ENCODE measurements around the gene SFXN3. TPM values are rescaled to one million over a fixed set of nuclear protein-coding genes. Genes with fewer than 3 reads are reported as not detected.

Gene SFXN3
- total and polyA plus RNA-seq, 2 of the 8 experiments (the other 6 are each of a cell fraction or from before 2014, with no cell fraction given) = 2.6 to 2.8 TPM

GRCh38 chr10:101018600-101019439, 12.2 kb upstream of the SFXN3 start:
- peak in 1 of 2 experiments; percentile 97 for DNase-seq (ENCODE audit: low read depth in 1 of 2, low spot score in 2 of 2)
- no peaks in the 10 kb centered on the region for H3K36me3 ChIP-seq (ENCODE audit: control insufficient read depth in 2 of 4, insufficient read depth in 4 of 4, low read length in 3 of 4)
- no peak overlapping the region; the same call in 1 of the 2 replicates for H2BK5ac ChIP-seq (ENCODE audit: low read depth, low read length)
- H3K23me2 ChIP-seq (ENCODE audit: low read depth, low read length) = peaks cover 11% of the 10 kb centered on the region; the same call in 1 of the 2 replicates
- H2BK12ac ChIP-seq (ENCODE audit: low read depth, low read length) = 0 out of 2 replicates have a peak overlapping the region, but pooled peaks have one; percentile 19
- H4K91ac ChIP-seq (replicated peaks; ENCODE audit: insufficient read length, low read length) = no peak overlapping the region
- 0 out of 2 replicates have a peak overlapping the region, but pooled peaks have one; percentile 68 for H4K8ac ChIP-seq (ENCODE audit: extremely low read depth, insufficient read depth, low read length)
- 9% methylated on average over 45 of the region's 45 CpGs; no CpG with 5 or more reads in 1 of the 2 experiments for WGBS, 2 experiments (ENCODE audit: extremely low coverage in 1 of 2, insufficient coverage in 1 of 2, insufficient read length in 1 of 2, insufficient replicate concordance in 2 of 2, low coverage in 1 of 2, low lambda C conversion rate in 2 of 2, missing lambda C conversion rate in 1 of 2)
- peak overlapping the region; percentile 33 to 59 (median 42); a peak in 7 of 8 replicates for H3K4me3 ChIP-seq (ENCODE audit: extremely low read depth in 1 of 4, insufficient read depth in 2 of 4, low read depth in 3 of 4, low read length in 4 of 4)
- 0 out of 7 replicates have a peak overlapping the region, but pooled peaks of 1 of the 4 experiments have one; percentile 1 for H3K9ac ChIP-seq (replicated peaks in 1 of 4; ENCODE audit: extremely low read depth in 1 of 4, low read depth in 3 of 4, low read length in 3 of 4)
- H3K27ac ChIP-seq (ENCODE audit: low read depth, low read length) = no peak overlapping the region
- H4K20me1 ChIP-seq (replicated peaks in 1 of 2; ENCODE audit: control insufficient read depth in 1 of 2, insufficient read depth in 2 of 2, low read length in 2 of 2) = peaks cover 0 to 1% of the 10 kb centered on the region in 2 experiments
- peaks cover 14 to 42% (median 32%) of the 10 kb centered on the region in 4 experiments for H3K27me3 ChIP-seq (replicated peaks in 1 of 4; ENCODE audit: control insufficient read depth in 3 of 4, extremely low read depth in 1 of 4, insufficient read depth in 3 of 4, low read length in 3 of 4)
- no peak for FAIRE-seq
- H2BK20ac ChIP-seq (ENCODE audit: low read length) = no peak overlapping the region
- CTCF ChIA-PET (ENCODE audit: partially characterized antibody) = interaction anchor here (0.6 to 7.2 kb wide), 37 partner anchors 9 to 1914 kb away, joined by 3 to 464 read pairs (median 4); partner anchors contain the start of genes KAZALD1, LZTS2, MRPL43 and PDZD7
- H3K56ac ChIP-seq (replicated peaks; ENCODE audit: insufficient read length, low read depth, low read length) = no peak overlapping the region
- peaks cover 0 to 10% (median 5%) of the 10 kb centered on the region in 4 experiments; a peak in 4 of 7 replicates for H3K4me1 ChIP-seq (replicated peaks in 1 of 4; ENCODE audit: control insufficient read depth in 3 of 4, insufficient read depth in 4 of 4, low read length in 3 of 4)
- H2AK5ac ChIP-seq (ENCODE audit: low read depth, low read length) = no peak overlapping the region
- H3K4me2 ChIP-seq (ENCODE audit: insufficient read depth in 1 of 2, low read depth in 2 of 2, low read length in 2 of 2) = peak overlapping the region; percentile 86 to 89
- H3K79me2 ChIP-seq (ENCODE audit: control insufficient read depth in 1 of 2, insufficient read depth in 2 of 2, low read length in 2 of 2) = no peaks in the 10 kb centered on the region
- no peak overlapping the region for H3K4ac ChIP-seq (replicated peaks; ENCODE audit: insufficient read length, low read depth, low read length)
- H2AFZ ChIP-seq (ENCODE audit: low read length) = peak overlapping the region; percentile 68; the same call in 1 of the 2 replicates
- H3K18ac ChIP-seq (ENCODE audit: extremely low read depth, low read length) = peak overlapping the region; percentile 78
- H2BK15ac ChIP-seq (ENCODE audit: low read length) = no peak overlapping the region
- no peak overlapping the region for H4K5ac ChIP-seq (ENCODE audit: insufficient read length, low read depth, low read length)
- POLR2A ChIA-PET (ENCODE audit: partially characterized antibody) = interaction anchor here (0.7 to 6.5 kb wide), 13 partner anchors 11 to 76 kb away, joined by 3 to 81 read pairs (median 4); partner anchors contain the start of genes LZTS2, MRPL43, PDZD7 and SEMA4G
- H3K79me1 ChIP-seq (ENCODE audit: low read depth, low read length) = no peaks in the 10 kb centered on the region
- no peak overlapping the region for H2BK120ac ChIP-seq (replicated peaks; ENCODE audit: low read depth, low read length)
- H3K9me3 ChIP-seq (ENCODE audit: insufficient read depth in 2 of 2, low read depth in 1 of 2, low read length in 1 of 2) = no peaks in the 10 kb centered on the region
- no peak overlapping the region for H3K14ac ChIP-seq (ENCODE audit: insufficient read length)
- no peak overlapping the region for H3K23ac ChIP-seq (ENCODE audit: insufficient read length)
- peak; percentile 82 to 92 (median 86) for TF ChIP-seq CTCF (IDR thresholded peaks at IDR 0.05; ENCODE audit: control extremely low read depth in 1 of 3, insufficient read depth in 1 of 3, low read depth in 1 of 3, low read length in 3 of 3)
- TF ChIP-seq MAX (IDR thresholded peaks at IDR 0.05) = peak; percentile 94
- TF ChIP-seq E2F6 (IDR thresholded peaks at IDR 0.05) = peak; percentile 59; the same call in 1 of the 2 replicates
- peak; percentile 56 for TF ChIP-seq SUZ12 (IDR thresholded peaks at IDR 0.05; ENCODE audit: low read length)
- 0 out of 2 replicates have a peak, but pooled peaks have one; percentile 67 for TF ChIP-seq TCF12 (IDR thresholded peaks at IDR 0.05; ENCODE audit: low read depth, low read length)
- TF ChIP-seq CHD2 (IDR thresholded peaks at IDR 0.05; ENCODE audit: low read length) = no peak
- no peak for TF ChIP-seq JUN (IDR thresholded peaks at IDR 0.05; ENCODE audit: low read depth, low read length)

All from H1 (cell line).